ENCODE results near the gene SSBP3.
A peak's percentile ranks its signal among the peaks of the same experiment; 100 is the strongest.
"Not testable (repeated sequence)": the region's sequence is repeated elsewhere in the genome, so short reads cannot be mapped to it uniquely, and the experiment has no call there.

The SSBP3 gene

DNA sequence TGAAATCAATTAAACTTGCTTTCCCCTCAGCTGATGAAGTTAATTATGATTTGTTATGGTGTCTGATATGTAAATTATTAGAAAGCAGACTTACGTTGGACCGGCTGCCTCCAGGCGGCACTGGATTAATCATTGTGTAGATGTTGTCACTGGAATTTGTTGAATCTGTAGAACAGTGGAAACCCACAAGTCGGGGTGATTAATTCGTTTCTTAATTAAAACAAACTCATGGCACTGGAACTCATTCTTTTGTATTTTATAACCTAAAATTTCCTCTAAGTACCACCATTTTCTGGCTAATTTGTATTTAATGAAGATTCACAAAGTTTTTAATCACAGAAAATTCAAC lies 167.2 kb downstream of the SSBP3 start:
- no peak for DNase-seq

DNA sequence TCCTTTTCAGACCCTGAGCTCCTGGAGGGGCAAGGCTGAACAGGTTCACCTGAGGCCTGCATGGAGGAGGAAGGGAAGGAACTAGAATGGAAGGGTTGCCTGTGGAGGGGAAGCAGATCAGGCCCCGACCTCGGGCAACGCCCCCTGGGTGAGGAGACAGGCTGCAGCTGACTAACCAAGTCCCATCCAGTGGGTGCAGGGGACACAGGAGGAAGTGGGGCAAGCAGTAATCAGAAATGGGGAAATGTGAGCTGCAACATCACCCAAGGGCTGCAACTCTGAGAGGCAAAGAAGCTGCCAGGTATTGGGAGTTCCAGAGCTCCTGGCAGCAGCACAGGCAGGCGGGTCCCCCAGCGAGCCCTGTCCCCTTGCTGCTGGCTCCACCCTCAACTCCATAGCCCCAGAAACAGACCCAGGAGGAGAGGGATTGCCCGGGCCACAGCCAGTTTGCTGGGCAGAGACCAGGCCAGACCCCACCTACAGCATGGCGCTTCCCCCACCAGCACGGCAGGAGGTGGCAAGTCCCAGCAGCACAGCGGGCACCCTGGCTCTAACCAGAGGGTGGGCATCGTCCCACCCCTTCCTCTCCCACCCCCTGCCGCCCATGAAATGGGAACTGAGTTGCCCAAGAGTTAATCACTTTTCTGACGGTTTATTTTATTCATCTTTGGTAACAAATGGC lies 167.7 kb downstream of the SSBP3 start:
- no peak for DNase-seq

DNA sequence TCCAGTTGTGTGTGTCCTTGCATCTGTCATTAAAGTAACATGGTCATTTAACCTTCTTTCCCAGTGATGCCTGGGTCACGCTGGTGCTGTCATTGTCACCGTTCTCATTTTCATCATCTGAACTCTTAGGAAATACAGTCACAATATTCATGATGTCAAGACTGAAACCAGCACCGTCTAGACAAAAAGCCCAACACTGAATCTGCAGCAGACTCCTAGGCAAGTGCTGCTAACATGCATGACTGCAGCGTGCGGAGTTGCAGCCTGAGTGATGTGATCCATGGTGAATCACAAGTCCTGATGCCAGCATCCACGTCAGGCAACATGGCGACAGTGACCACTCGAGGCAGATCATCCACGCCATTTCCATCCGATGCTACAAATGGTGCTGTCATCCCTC lies 168.6 kb downstream of the SSBP3 start:
- DNase-seq: no peak

DNA sequence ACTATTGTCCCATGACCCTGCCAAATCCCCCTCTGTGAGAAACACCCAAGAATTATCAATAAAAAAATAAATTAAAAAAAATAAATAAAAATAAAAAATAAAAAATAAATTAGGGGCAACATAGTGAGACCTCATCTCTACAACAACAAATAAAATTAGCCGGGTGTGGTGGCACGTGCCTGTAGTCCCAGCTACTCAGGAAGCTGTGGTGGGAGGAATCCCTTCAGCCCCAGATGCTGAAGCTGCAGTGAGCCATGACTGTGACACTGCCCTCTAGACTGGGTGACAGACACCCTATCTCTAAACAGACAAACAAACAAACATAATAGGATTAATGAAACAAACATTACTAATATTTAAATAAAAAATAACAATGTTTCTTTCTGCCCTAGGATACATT lies 171.9 kb downstream of the SSBP3 start:
- no peak for DNase-seq

DNA sequence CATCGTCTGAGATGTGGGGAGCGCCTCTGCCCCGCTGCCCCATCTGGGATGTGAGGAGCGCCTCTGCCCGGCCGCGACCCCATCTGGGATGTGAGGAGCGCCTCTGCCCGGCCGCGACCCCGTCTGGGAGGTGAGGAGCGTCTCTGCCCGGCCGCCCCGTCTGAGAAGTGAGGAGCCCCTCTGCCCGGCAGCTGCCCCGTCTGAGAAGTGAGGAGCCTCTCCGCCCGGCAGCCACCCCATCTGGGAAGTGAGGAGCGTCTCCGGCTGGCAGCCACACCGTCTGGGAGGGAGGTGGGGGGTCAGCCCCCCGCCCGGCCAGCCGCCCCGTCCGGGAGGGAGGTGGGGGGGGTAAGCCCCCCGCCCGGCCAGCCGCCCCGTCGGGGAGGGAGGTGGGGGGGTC lies 173.0 kb downstream of the SSBP3 start:
- not testable (repeated sequence) for DNase-seq

DNA sequence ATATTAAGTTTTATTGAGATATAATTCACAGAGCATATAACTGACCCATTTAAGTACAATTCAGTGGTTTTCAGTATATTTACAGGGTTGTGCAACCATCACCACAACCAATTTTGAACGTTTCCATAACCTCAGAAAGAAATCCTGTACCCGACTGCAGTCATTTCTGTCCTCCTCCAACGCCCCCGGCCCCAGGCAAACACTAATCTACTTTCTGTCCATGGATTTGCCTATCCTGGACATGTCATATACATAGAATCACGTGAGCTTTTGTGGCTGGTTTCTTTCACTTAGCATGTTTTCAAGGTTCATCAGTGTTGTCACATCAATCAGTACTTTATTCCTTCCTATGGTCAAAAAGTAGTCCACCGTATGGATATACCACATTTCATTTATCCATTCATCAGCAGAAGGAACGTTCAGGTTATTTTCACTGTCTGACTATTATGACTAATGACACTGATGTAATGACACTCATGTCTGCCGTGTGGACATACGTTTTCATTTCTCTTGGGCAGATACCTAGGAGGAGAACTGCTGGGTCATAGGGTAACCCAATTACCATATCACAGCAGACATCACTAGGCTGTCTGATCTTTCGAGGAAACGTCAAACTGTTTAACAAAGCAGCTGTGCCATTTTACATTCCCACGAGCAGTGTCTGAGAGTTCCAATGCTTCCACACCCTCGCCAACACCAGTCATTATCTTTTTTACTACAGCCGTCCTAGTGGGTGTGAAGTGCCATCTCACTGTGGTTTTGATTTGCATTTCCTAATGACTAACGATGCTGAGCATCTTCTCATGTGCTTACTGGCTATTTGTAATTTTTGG lies 175.5 kb downstream of the SSBP3 start:
- DNase-seq: no peak

DNA sequence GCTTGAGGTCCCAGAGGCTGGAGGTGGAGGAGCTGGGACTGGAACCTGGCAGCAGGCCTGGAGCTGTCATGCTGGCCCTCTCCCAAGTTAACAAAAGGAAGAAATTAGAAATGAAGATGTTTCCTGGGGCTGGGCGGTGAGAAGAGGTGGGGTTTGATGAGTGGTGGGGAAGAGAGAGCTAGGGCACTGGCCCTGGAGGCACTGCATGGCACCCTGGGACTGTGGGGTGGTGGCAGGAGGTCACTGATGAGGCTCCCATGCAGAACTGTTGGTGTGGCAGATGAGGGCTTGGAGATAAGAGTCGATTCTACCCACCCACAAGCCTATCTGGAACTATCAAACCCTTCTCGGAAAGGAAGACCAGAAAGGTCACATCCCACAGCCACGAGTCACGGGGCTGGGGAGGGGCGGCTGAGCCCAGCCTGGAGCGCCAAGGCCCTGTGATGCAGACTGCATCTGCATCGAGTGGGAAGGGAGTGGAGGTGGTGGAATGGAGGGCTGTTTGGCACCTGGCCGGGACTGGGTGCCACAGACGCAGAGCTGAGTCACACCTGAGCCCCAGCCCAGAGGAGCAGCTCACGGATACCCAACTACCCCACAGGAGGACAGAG lies 176.8 kb downstream of the SSBP3 start:
- DNase-seq: peak; percentile 39 to 56

DNA sequence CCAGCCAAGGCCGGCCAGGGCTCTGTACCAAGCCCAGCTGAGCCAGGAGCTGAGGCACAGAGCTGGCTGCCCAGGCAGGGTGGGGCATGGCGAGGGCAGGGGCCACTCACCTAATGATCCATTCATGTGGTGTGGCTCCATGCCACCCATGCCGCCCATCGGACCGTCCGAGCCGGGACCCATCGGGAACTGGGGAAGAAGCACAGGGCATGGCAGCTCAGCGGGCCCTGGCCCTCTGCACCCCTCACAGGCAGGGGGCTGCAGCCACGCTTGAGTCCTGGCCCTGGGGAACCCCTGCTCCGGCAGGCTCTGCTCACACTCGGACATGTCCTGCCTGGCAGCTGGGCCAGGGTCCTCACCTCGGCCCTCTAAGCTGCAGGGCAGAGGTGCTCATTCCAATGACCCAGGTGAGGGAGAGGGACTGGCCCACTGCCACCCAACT lies 177.5 kb downstream of the SSBP3 start:
- no peak for DNase-seq

DNA sequence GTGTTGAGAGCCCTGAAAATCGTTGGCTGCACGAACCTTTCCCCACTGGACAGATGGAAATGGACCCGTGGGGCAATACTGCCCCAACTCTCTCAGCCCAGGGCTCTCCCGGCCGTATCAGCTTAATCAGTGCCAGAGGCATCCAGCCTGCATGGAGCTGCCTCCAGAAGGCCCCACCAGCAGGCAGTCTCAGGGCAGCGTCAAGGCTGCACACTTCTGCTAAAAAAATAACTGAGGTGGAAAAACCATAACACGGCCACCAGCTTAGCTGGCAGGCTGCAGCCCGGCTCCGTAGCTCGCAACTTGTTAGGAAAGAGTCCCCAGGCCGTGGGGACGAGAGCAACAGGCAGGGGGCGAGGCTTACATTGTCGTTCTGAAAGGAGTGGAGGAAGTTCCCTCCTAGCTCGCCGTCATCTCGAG lies 178.3 kb downstream of the SSBP3 start:
- peak in 1 of 2 experiments; percentile 57 for DNase-seq

DNA sequence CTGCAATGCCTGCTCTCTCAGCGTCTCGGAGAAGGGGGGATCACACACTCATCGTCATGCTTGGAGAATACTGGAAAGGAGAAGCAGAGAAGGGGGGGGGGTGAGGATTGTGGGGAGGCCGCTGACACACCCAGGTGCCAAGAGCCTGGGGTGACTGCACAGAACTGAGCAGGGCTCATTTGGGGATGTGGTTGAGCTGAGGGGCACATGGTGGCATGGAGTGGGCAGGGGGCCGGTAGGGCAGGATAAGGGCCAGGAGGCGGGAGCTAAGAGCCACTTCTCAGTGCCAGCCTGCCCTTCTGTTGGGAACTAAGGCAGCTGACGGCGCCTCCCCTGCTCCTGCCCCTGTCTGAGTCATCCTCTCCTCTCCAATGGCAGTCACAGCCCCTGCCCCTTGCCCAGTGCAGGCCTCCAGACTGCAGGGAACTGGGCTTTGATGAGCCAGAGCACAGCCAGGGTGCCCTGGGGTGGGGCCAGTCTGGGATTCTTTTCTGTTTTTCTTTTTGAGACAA lies 179.0 kb downstream of the SSBP3 start:
- peak; percentile 47 to 82 for DNase-seq

DNA sequence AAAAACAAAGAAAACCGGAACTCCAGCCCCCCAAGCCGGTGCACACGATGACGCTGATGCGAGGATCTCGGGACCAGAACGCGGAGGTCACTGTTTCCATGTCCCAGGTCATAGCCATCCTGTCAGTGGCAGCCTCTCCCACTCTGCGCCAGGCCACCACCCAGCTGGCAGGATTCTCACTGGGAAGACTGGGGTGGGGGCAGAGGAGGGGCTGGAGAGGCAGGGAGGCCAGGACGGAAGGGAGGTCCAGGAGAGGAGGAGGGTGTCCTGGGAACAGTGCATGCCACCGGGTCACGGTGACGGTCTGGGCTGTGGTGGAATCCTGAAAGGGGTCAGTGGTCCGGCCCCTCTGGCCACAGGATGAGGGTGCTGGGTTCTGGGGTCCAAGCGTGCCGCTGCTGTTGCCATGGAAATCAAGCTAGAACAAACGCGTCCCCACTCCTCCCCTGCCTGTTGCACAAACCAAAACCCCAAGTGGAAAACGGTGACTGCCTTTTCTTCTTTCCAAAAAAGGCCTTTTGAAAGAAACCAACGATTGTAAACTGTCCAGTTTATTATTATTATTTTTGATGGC lies 180.1 kb downstream of the SSBP3 start:
- DNase-seq: no peak

DNA sequence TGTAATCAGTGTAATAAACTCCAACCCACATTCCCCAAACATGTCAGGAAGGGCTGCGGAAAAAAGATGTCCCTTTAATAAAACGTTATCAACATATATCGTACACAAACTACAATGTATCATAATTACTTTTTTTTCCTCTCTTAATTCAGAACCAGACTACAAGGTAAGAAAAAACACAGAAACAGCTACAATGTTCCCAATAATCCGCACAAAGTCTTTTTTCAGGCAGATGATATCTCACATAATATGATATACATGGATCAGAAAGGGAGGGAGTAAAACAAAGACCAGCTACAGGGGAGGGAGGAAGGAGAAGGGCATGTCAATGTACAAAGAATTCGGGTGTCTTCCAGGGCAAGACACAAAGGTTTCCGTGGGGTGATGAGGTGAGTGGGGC lies 180.8 kb downstream of the SSBP3 start:
- no peak for DNase-seq

DNA sequence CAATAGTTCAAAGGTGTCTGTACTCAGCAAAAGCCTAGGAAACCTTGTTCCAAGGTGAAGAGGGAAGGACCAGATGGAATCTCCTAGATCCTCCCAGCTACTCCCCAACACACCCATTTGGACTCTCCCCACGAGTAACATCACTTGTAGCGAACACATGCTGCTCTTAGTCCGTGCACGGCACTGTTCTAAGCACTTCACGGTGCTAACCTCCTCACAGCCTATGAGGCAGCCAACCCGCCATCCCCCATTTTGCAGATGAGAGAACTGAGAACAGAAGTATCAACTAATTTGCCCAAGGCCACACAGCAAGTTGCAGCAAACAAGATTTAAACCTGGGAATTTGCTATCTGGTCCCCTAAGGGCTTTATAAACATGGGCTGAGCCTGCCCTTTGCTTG lies 182.0 kb downstream of the SSBP3 start:
- no peak for DNase-seq

DNA sequence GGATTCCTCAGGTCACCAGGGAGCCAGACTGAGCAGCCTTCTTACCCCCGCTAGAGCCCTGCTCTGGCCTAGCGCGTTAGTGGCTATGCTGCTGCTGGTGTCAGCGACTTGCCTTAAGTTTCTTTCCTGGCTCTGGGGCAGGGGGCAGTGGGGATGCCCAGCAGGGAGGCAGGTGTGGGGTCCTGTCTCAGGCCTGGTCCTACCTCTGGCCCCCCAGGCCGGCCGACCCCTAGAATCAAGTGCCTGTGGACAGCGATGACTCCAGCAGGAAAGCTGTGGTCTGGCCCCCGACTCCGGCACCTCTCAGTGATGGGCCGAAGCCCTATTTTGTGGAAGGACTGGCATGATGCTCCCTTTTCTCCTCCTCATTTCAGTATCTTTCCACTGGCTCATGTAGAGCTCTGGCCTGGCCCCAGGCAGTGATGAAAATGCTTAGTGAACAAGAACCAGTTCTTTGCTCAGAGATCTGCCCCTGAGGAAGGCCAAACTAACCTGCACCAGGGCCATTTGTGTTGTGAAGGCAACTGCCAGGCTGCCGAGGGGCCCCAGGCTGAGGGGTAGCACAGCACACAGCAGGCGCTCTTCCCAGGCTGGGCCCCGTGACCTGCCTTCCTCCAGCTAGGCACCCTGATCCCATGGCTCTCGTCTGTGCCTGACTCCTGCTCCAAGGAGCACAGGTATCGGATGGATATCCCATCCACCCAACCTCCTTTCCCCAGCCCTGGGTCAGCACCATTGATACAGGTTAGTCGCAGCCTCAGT lies 182.6 kb downstream of the SSBP3 start:
- DNase-seq: no peak

DNA sequence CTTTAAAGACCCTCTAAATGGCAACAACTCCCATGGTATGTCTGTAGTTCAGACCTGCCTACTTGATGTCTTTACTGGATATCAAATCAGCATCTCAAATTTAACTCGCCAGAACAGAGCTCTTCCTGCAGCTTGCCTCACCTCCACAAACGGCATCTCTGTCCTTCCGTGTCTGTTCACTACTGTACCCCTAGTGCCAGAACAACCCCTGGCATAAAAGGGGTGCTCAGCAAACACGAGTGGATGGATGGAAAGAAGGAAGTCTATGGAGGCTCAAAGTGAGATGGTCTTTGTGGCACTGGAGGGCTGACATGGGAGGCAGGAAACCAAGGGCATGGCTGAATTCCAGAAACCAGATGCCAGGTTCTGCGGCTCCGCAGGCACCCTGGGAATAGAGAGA lies 183.5 kb downstream of the SSBP3 start:
- DNase-seq: no peak

DNA sequence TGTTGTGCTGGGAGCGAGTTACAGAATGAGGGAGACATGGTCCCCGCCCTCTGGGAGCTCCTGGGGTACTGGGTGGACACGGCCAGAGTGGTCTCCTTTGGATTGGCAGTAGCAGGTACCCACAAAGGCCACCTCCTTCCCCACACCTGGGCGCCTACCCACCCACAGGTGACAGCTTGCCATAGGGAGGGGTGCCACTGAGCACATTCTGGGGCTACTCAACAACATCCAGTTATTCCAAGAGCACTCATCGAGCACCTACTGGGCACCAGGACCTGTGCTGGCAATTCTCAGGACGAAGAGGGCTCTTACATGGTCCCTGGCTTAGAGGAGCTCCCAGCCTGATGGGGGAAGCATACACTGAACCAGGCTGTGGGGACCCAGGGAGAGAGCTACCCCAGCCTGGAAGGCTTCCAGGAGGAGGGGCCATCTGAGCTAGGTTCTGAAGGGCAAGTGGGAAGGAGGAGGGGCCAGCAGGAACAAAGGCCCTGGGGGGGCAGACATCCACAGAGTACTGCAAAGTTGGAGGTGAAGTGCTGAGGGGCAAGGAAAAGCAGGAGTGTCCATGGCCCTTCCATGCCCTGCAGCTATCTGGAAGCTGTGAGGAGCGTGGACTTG lies 184.2 kb downstream of the SSBP3 start:
- DNase-seq: peak in 1 of 2 experiments; percentile 13

DNA sequence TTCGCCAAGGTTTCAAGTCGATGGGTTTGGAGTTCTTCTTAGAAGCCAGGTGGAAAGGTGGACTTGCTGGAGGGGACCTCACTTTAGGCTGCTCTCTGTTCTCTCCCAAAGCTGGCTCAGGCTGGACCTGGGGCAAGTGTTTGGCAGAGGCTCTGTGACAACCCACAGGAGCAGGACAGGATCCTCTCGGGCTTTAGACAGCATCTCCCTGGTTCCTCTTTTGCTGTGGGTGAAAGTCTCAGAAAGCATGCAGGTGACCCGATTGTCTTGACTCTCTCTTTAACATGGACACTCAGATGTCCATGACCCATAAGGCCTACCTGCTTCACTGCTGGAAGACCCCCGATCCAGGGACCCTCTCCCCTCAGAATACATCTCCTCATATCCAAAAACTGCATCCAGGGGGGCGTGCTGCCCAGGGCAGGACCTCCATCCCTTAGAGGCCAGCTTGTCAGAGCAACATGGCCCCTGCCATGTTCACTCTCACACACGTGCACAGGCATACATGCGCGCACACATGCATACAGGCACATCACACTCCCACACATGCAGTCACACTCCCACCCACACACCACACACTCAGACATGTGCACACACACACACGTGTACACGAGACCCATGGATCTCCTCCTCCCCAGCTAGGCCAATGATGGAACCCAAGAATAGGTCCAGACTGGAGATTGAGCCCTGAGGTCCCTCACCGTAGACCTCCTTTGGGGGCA lies 184.9 kb downstream of the SSBP3 start:
- DNase-seq: no peak

DNA sequence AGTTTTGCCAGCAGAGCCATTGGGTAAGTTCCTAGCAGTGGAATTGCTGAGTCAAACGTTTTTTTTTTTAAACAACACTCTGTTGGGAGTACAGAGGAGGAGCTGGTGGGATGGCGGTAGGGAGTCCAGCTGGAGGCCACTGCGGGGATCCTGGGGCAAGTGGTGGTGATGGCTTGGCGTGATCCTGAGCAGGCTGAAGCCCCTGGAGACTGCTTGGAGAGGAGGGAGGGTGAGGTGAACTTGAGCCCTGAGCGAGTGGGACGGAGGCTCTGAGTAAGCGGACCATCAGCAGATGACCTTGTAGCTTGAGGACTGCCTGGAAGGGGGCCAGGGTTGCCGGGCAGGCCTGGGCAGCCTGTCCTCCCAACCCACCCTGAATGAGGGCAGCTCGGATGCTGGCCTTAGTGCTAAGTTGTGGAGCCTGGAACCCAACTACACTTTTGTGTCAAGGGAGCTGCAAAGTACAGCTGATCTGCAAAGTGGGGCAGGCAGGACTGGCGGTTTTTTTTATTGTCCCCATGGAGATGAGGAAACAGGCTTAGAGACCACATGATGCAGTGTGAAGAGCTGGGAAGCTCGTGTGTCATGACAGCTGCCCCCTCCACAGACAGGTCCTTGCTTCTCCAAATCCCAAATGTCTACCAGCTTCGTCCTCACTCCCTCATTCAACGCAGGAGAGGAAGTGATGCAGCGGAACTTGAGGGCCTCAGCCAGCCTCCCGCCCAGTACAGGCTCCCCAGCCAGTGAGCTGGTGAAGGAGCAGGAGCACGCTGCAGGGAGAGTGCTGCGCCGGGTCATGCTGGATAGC lies 186.0 kb downstream of the SSBP3 start:
- no peak for DNase-seq

DNA sequence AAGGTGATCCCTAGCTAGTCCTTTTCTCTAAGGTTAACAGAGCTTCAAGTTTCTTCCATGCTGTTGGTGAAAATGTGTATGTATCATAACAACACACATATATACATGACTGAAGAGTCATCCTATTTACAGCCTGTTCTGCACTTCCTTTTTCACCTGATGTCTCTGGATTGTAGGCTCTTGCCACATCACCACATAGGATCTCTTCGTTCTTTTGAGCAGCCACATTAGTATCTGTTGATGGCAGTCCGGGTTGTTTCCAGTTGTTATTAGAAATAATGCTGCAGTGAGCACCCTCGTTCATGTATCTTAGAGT lies 186.5 kb downstream of the SSBP3 start:
- no peak for DNase-seq

DNA sequence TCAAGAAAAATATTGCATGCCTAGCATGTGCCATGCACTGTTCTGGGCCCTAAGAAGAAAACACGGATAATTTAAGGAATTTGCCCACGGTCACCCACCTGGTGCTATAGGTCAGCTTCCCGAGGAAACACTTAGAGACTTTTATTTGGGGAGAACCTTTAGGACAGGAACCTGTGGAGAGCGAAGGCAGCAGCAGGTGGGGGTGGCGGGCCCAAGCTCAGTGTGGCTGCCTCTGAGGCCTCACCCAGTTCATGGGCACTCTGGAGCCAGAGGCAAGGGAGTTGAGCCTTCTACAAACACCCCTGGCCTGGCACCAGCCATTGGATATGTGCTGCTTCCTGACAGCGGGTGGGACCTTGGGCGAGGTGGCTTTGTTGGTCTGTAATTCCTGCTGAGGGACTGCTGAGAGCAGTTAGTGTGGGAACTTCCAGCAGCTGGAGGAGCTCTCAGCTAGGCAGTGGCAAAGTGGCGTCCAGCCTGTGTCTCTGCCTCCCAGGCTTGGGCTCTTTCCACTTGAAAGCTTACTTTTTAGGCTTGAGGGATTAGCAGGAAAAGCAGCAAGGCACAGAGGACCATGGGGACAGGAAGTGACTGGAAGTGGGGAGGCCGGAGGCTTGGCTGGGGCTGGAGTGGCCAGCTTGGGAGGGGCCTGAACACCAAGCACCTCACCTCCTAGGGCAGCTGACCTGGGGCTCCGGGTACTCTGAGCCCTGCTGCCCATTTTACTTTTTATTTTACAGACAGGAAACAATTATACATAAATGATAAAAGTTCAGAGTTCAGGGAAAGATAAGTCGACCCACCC lies 187.1 kb downstream of the SSBP3 start:
- no peak for DNase-seq

All from NCI-H446 (cell line).